NCI-H69 (cell line): ENCODE results near the gene SUMO3.
A peak's percentile ranks its signal among the peaks of the same experiment; 100 is the strongest.

Experiments used
- DNase-seq: peaks from one replicate; lab custom pipeline; 2025; lab: John Stamatoyannopoulos, UW

The SUMO3 gene

GRCh38 chr21:44828362-44829056, 10.6 kb upstream of the SUMO3 start:
- no peak for DNase-seq

DNA sequence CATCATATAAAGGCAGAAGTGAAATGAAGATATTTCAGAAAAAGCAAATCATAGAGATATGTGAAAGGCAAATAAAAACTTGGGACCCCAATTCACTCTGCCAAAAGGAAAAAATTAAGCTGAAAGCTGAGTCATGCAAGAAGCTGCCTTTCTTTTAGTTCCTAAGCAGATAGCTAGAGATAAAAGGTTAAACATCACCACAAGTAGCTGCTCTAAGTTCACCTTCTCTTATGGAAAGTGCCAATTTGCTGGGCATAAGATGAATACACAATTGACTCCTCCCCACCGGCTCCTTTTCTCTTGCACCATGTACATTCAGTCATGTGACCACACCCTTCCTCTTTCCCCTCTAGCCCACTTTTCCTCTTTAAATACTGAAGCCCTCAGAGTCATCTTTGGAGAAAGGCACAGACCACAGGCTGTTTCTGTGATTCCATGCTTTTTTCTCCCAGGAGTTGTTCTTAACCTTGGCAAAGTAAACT, 5.4 kb upstream of the SUMO3 start:
- no peak for DNase-seq

DNA sequence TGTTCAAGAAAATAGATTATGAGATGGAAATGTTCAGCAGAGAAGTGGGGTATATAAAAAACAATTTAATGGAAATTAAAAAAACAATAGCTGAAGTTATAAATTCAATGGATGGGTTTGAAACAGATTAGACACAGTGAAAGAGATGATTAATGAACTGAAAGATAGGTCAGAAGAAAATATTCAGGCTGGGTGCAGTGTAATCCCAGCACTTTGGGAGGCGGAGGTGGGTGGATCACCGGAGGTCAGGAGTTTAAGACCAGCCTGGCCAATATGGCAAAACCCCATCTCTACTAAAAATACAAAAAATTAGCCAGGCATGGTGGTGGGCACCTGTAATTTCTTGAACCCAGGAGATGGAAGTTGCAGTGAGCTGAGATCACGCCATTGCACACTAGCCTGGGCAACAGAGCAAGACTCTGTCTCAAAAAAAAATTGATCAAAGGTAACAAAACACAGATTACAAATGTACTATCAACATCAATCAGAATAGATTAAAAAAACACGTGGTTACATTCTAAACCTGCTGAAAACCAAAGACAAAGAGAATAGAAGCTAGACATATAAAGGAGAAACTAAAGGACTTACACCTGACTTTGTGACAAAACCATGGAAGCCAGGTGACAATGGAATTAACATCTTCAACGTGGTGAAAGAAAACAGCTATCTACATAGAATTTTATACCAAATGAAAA, 4.8 kb upstream of the SUMO3 start:
- DNase-seq = no peak

DNA sequence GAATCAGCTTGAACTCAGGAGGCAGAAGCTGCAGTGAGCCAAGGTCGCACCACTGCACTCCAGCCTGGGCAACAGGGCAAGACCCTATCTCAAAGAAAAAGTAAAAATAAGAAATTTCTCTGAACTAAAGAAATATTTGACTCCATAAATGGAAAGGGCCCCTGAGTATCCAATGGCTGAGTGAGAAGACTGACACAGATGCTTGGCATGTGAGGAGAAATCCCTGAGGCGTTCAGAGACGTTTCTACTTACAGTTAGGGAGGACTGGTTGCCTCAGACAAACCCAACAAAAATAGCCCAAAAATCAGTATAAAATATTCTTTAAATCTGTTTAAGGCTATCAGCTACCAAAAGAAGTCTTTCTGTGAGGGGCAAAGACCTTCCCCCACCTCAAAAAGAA, 3.0 kb upstream of the SUMO3 start:
- DNase-seq = no peak

- no peak for DNase-seq
Measured at GRCh38 chr21:44819283-44820243, 1.7 kb upstream of the SUMO3 start.

DNA sequence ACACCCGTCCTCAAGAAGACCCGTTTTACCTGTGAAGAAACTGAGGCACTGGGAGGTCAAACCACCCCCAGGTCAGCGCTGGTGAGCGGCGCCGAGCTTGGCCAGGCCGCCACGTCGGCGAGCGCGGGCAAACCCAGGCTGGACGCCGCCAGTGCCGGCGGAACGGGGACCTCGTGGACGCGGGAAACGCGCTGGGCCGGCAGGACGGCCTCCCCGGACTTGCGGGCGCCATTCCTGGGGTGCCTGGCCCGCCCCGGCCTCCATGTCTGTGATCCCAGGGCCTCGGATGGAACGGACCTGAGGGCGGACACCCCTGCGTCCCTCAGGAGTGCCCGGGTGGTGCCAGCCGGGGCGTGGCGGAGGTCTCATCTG, 764 bp upstream of the SUMO3 start:
- DNase-seq = no peak

DNA sequence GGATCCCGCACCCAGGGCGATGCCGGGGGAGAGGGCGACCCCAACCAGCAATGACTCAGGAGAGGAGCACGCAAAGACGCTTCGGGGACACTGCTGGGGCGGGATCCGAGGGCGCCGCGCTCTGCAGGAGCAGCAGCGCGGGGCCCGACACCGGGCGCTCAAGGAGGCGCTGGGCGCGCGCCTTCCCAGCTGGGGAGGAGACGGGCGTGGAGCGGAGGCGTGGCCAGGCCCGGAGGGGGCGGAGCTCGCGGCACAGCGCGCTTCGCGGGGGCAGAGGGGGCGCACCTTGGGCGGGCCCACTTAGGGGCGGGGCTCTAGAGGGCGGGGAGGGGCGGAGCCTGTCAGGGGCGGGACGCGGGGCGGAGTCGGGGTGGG, 369 bp downstream of the SUMO3 start:
- peak; percentile 98 for DNase-seq

DNA sequence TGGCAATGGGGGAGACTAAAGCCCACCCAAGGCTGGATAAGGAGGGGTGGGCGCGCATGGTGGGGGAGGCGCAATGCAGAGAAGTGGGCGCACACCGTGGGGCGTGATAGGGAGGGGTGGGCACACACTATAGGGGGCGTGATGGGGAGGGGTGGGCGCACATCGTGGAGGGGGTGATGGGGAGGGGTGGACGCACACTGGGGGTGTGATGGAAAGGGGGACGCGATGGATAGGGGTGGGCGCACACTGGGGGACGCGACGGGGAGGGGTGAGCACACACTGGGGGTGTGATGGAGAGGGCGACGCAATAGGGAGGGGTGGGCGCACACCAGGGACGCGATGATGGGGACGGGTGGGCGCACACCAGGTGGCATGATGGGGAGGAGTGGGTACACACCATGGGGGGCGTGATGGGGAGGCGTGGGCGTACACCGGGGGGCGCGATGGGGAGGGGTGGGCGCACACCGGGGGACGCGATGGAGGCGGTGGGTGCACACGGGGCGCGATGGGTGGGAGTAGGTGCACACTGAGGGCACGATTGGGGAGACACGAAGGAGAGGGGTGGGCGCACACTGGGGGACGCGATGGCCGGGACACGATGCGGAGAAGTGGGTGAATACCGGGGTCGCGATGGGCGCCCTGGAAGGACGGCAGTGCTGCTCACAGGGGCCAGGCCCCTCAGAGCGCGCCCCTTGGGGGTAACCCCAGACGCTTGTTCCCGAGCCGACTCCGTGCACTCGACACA, 929 bp downstream of the SUMO3 start:
- DNase-seq = no peak

- peak; percentile 29 for DNase-seq
Measured at GRCh38 chr21:44815852-44816628, 1.8 kb downstream of the SUMO3 start.

GRCh38 chr21:44815225-44815624, 2.6 kb downstream of the SUMO3 start:
- no peak for DNase-seq

GRCh38 chr21:44814498-44815023, 3.3 kb downstream of the SUMO3 start:
- no peak for DNase-seq

DNA sequence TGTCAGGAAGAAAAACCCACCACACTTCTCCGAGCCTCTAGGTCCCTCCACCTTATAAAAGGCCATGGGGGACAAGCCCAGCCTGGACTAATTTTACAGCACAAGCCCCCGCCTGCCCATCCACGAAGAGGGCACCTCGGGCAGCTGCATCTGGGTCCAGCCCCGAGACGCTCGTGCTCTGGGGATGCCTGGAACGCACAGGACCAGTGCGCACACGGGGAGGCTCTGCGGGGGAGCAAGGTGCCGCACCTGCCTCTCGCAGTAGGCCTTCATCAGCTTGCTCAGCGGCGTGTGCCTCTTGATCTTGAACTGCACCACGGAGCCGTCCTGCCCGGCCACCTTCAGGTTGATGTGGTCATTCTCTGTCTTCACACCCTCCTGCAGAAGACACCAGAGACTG, 4.1 kb downstream of the SUMO3 start:
- DNase-seq = no peak

GRCh38 chr21:44813149-44813548, 4.7 kb downstream of the SUMO3 start:
- DNase-seq = no peak

- DNase-seq = no peak
Measured at GRCh38 chr21:44812640-44813039, 5.2 kb downstream of the SUMO3 start.

- no peak for DNase-seq
Measured at GRCh38 chr21:44810779-44811178, 7.1 kb downstream of the SUMO3 start.

DNA sequence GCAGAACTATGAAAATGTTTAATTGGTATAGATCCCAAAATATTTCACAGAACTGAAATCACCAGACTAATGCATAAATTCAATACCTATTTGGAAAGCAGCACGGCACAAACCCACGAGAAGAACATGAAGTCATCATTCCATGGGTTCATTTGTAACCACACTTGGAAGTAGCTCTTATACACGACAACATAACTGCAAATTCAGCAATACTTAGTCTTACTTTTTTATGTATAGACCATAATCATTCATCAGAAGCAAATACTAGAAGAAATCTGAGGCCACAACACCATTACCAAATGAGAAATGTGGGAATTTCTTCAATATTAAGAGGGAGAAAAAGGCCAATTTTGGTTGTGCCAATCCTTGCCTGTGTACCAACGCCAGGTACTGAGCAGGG, 12.0 kb downstream of the SUMO3 start:
- no peak for DNase-seq

- no peak for DNase-seq
Measured at GRCh38 chr21:44805226-44805625, 12.6 kb downstream of the SUMO3 start.

GRCh38 chr21:44804762-44805161, 13.1 kb downstream of the SUMO3 start:
- no peak for DNase-seq

DNA sequence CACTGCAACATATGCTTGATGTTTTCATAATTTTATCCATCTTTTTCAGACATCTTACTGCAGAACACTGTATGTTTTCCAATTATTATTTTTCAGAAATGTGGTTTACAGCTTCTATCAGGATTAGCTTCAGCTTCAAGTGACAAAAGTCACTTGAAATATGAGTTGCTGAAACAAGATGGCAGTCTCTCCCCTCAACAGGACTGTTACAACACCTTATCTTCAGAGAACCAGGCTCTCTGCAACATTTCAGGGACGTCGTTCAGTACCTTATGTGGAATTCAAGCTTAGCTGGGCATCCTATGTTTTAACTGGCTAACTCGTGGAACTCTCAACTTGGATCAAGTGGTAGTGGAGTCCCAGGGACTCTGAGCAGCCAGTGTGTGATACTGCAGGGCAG, 14.2 kb downstream of the SUMO3 start:
- no peak for DNase-seq

DNA sequence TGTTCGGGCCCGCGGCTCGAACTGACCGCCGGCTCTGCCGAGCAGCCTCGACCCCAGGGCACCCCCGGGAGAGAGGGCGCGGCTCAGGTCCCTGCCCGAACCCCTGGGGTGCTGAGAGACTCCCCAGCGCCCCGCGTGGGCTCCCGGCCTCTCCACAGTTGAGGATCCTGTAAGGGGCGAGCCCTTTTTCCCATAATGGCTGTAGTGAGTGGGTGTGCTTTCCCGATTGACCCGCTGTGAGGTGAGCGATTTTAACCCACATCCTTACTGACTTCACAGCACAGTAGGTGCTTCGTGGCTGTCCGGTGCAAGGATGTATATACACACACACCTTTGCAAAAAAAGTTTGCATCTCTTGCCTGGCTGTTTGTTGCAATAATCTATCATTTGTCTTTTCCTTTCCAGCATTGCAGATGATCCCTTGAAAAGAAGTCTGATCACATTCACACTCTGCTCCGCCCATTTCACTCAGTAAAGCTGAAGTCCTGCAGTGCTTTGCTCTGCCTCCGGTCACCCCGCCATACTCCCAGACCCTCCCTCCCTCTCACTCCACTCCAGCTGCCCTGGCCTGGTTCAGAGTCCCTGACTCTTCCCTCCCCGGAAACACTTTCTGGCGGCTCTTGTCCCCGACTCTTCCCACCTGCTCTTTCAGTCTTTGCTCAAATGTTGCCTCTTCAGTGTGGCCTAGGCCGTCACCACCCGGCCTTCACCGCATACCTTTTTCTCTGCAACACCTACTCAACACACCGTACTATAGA, 15.3 kb downstream of the SUMO3 start:
- DNase-seq = peak; percentile 75
